NOMO-1 treated with DMSO at 0.1 percent for 48 hours (cell line): Measurements from ENCODE around the gene BCL2A1.
"Not testable (repeated sequence)": the region's sequence is repeated elsewhere in the genome, so short reads cannot be mapped to it uniquely, and the experiment has no call there.

ENCODE experiments used
- DNase-seq: peaks from one replicate; lab custom pipeline; 2025; ENCODE audit not compliant: unreplicated experiment; lab: John Stamatoyannopoulos, UW

The BCL2A1 gene

DNA sequence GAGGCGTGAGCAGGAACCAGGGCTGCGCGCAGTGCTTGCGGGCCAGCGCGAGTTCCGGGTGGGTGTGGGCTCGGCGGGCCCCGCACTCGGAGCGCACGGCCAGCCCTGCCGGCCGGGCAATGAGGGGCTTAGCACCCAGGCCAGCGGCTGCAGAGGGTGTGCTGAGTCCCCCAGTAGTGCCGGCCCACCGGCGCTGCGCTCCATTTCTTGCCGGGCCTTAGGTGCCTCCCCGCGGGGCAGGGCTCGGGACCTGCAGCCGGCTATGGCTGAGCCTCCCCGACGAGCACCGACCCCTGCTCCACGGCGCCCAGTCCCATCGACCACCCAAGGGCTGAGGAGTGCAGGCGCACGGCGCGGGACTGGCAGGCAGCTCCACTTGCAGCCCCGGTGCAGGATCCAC, 44.9 kb downstream of the BCL2A1 start:
- DNase-seq, result not testable (repeated sequence)

- DNase-seq, result no peak
Measured at GRCh38 chr15:79924379-79924778, 46.6 kb downstream of the BCL2A1 start.

- DNase-seq, result peak; percentile 97
Measured at GRCh38 chr15:79923515-79924169, 47.4 kb downstream of the BCL2A1 start.

DNA sequence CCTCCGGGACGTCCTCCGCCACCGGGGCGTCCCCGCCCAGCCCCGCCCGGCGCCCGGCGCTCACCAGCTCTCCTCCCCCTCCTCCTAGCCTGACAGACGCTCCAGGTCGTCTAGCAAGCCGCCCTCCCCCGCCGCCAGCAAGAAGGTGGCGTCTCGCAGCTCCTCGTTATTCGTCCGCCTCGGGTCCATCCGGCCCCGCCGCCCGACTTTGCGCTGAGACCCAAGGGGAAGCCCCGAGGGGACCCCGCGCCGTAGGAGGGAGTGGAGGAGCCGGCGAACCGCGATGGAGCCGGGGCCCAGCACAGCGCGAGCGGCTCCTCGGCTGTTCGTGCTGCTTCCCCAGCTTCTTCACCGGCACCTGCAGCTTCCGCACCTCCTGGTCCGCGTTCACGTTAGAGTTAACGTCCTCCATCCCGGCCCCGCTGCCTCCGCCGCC, 47.9 kb downstream of the BCL2A1 start:
- DNase-seq, result peak; percentile 48

GRCh38 chr15:79922512-79923078, 48.4 kb downstream of the BCL2A1 start:
- DNase-seq, result no peak

GRCh38 chr15:79919749-79920511, 51.1 kb downstream of the BCL2A1 start:
- no peak for DNase-seq

DNA sequence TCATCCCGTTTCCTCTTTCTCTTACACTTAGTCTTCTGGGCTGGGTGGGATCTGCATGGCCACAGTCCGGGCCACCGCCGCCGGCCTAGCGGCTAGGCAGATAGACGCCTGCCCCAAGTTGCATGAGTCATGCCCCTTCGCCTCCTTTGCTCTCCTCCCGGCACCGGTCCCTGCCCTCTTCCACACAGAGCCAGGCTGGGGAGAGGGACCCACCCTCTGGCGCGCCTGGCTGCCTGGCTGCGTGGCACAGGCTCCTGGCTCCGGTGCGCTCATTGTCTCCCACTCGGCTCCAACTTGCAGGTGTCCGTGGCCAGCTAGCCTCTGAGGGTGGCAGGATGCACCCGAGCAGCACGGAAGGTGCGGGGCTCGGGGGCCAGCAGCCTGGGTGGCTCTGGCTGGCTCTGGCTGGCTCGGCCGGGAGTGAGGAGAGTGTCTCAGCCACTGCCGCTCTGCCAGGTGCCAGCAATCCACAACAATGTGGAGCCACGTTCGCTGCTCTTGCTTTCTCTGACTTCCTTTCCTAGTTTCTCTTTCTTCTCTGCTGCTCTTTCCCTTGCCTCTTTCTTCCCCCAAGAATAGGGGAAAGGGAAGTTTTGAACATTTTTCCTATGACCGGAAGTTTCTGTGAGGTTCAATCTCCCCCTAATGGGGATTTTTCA, 51.8 kb downstream of the BCL2A1 start:
- no peak for DNase-seq

DNA sequence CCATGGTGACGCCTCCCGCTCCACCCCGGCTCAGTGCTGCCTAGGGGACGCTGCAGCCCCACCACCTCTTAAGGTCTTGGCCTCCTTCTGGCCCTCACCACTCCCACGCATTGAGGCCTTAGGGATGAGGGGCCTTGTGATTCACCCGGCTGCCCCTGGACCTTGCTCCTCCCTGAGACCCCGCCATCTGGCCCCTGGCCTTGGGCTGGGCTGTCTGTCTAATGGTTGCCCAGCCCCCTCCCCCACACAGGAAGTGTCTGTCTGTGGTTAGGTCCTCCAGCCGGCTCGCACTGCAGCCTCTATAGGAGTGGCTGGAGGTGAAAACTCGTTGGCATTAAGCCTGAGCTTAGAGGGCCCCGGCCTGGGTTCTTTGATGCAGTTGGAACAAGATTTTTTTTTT, 52.7 kb downstream of the BCL2A1 start:
- DNase-seq, result no peak

- no peak for DNase-seq
Measured at GRCh38 chr15:79916502-79917132, 54.4 kb downstream of the BCL2A1 start.

GRCh38 chr15:79915776-79916501, 55.1 kb downstream of the BCL2A1 start:
- not testable (repeated sequence) for DNase-seq

DNA sequence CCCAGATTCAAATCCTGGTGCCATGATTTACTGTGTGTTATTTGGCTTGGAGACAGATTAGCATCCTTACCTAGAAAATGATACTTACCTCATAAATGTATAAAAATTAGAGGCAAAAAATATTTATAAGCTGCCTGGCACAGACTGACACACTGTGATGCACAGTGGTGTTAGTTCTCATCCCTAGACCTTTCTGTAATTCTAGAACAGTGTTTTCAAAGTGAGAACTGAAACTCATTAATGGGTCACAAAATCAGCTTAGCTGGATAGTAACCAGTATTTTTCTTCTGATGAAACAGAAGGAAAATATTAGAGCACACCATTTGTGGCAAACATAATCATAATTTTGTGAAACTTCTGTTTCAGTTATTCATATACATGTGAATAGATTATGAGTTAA, 56.3 kb downstream of the BCL2A1 start:
- DNase-seq, result no peak
